Measurements from ENCODE around the gene CDC37L1. TPM values are rescaled to one million over a fixed set of nuclear protein-coding genes. Genes with fewer than 3 reads are reported as not detected.
A peak's percentile ranks its signal among the peaks of the same experiment; 100 is the strongest.

Gene CDC37L1
- total and polyA plus RNA-seq, 9 of the 15 experiments (the other 6 are each of a cell fraction or from before 2014, with no cell fraction given), result 1.5 to 7.9 (median 6.0) TPM

DNA sequence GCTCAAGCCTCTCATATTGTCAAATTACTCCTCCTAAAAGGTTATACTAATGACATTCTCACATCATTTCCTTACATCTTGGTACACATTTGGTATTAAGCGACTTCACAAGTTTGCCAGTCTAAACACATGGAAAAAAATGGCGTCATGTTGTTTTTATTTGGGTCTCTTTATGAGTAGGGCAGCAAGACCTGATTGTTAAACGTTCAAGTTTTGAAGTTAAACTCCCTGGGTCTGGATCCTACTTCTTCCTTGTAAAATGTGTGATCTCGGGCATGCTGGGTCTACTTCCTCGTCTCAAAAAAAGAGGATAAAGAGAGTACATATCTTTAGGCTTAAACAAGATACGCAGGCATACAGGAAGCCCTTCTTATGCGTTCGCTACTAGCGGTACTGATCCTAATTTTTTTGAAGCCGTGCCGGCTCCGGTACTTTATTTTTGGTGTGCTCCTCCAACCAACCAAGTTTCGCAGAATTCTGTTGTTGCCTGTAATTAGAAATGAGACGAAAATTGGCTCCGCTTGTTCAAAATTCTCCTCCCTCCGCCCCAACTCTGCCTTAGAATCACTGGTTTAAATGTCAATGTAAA, 596 bp upstream of the CDC37L1 start:
- Histone ChIP-seq H3K79me2 (ENCODE audit: control insufficient read depth, insufficient read depth, low read length) (peaks cover 39% of the 10 kb centered on the region), H3K27me3 (ENCODE audit: control insufficient read depth in 2 of 2, insufficient read depth in 2 of 2, low read length in 2 of 2) (no peaks in the 10 kb centered on the region), H4K20me1 (replicated peaks; ENCODE audit: control insufficient read depth, insufficient read depth, low read length) (no peaks in the 10 kb centered on the region), H3K9ac (ENCODE audit: insufficient read depth in 1 of 2, low read depth in 2 of 2, low read length in 2 of 2) (peak overlapping the region; percentile 85 to 97), H3K9me3 (replicated peaks; ENCODE audit: control insufficient read depth, insufficient read depth, low read depth, low read length) (no peaks in the 10 kb centered on the region), H3K4me3 (peak overlapping the region; percentile 80), H3K36me3 (ENCODE audit: control insufficient read depth, insufficient read depth, low read length) (peaks cover 6% of the 10 kb centered on the region; the same call in 2 of the 3 replicates), H3K4me1 (replicated peaks in 1 of 2; ENCODE audit: control insufficient read depth in 2 of 2, insufficient read depth in 2 of 2, low read length in 2 of 2) (peaks cover 0 to 20% of the 10 kb centered on the region in 2 experiments; a peak in 4 of 5 replicates), H2AFZ (ENCODE audit: low read depth, low read length) (peak overlapping the region; percentile 86), H3K9me1 (ENCODE audit: control insufficient read depth, insufficient read depth, low read length) (no peaks in the 10 kb centered on the region), H3K27ac (ENCODE audit: extremely low read depth, low read depth, low read length) (peak overlapping the region; percentile 94), H3K4me2 (ENCODE audit: insufficient read depth, low read length) (peak overlapping the region; percentile 97)
- WGBS (ENCODE audit: insufficient coverage, low coverage, missing lambda C conversion rate), result under 1% methylated on average over 16 of the region's 16 CpGs
- FAIRE-seq (peak; percentile 32), ATAC-seq (0 out of 3 replicates have a peak, but pooled peaks have one; percentile 4), DNase-seq (ENCODE audit: extremely low read depth in 1 of 4, low spot score in 3 of 4) (peak in 1 of 4 experiments; percentile 24)
- peak in 2 of 3 experiments; percentile 10 to 28 for TF ChIP-seq YY1 (IDR thresholded peaks at IDR 0.05; ENCODE audit: borderline replicate concordance in 1 of 3, control insufficient read depth in 1 of 3, extremely low read depth in 1 of 3, insufficient read depth in 3 of 3, insufficient read length in 1 of 3, insufficient replicate concordance in 2 of 3, low read depth in 1 of 3, low read length in 2 of 3)
- TF ChIP-seq NFRKB (IDR thresholded peaks at IDR 0.05; ENCODE audit: low read depth), result 0 out of 2 replicates have a peak, but pooled peaks have one; percentile 80
- peak; percentile 5; the same call in 1 of the 2 replicates for TF ChIP-seq FOSL1 (tag; conservative IDR thresholded peaks at IDR 0.05)
- TF ChIP-seq BRCA1 (IDR thresholded peaks at IDR 0.05), result no peak
- no peak for TF ChIP-seq BRCA1 (CRISPR knock-in tag; IDR thresholded peaks at IDR 0.05)
- TF ChIP-seq, protein P1, sequence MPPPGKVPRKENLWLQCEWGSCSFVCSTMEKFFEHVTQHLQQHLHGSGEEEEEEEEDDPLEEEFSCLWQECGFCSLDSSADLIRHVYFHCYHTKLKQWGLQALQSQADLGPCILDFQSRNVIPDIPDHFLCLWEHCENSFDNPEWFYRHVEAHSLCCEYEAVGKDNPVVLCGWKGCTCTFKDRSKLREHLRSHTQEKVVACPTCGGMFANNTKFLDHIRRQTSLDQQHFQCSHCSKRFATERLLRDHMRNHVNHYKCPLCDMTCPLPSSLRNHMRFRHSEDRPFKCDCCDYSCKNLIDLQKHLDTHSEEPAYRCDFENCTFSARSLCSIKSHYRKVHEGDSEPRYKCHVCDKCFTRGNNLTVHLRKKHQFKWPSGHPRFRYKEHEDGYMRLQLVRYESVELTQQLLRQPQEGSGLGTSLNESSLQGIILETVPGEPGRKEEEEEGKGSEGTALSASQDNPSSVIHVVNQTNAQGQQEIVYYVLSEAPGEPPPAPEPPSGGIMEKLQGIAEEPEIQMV (tag; conservative IDR thresholded peaks at IDR 0.05; ENCODE audit: low read depth), result no peak
- TF ChIP-seq SMARCE1 (IDR thresholded peaks at IDR 0.05), result 0 out of 2 replicates have a peak, but pooled peaks have one; percentile 12
- no peak for TF ChIP-seq BCL6 (CRISPR knock-in tag; IDR thresholded peaks at IDR 0.05)
- TF ChIP-seq TAF7 (tag; IDR thresholded peaks at IDR 0.05), result peak; percentile 16; the same call in 1 of the 2 replicates
- peak; percentile 59; the same call in 1 of the 2 replicates for TF ChIP-seq BRD4 (IDR thresholded peaks at IDR 0.05)
- no peak for TF ChIP-seq ZNF41 (CRISPR knock-in tag; conservative IDR thresholded peaks at IDR 0.05)
- TF ChIP-seq PRPF4 (IDR thresholded peaks at IDR 0.05; ENCODE audit: insufficient read depth, low read depth, low read length, poor library complexity, severe bottlenecking), result no peak
- ChIA-PET CTCF (ENCODE audit: low intra/inter-chr PET ratio) (no interaction called here), POLR2A (interaction anchor here (1.0 kb wide), 2 partner anchors 13 to 171 kb away, joined by 3 to 4 read pairs; partner anchors contain the start of gene SPATA6L)
- in situ Hi-C loops (cut with MboI), result no loop called here
- intact Hi-C loops (cut with micrococcal nuclease), result loop anchor here (5.0 kb wide), 1 partner anchor 64 kb away; the partner anchor contains the start of gene AK3
- BruUV-seq (replicated peaks), result TSS peak; percentile 91
